ENCODE results near the gene RFX1.

GRCh38 chr19:13957051-13957450 is 49.1 kb downstream of the RFX1 start:
- TF ChIP-seq EZH2 (IDR thresholded peaks at IDR 0.05; ENCODE audit: insufficient read depth, poor library complexity, severe bottlenecking) (no peak), EZH2phosphoT487 (IDR thresholded peaks at IDR 0.05; ENCODE audit: insufficient read depth, low read depth) (no peak)

All from GM23248 (cell line).